ENCODE results near the gene PAQR6.

PAQR6 gene, protein sequence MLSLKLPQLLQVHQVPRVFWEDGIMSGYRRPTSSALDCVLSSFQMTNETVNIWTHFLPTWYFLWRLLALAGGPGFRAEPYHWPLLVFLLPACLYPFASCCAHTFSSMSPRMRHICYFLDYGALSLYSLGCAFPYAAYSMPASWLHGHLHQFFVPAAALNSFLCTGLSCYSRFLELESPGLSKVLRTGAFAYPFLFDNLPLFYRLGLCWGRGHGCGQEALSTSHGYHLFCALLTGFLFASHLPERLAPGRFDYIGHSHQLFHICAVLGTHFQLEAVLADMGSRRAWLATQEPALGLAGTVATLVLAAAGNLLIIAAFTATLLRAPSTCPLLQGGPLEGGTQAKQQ

DNA sequence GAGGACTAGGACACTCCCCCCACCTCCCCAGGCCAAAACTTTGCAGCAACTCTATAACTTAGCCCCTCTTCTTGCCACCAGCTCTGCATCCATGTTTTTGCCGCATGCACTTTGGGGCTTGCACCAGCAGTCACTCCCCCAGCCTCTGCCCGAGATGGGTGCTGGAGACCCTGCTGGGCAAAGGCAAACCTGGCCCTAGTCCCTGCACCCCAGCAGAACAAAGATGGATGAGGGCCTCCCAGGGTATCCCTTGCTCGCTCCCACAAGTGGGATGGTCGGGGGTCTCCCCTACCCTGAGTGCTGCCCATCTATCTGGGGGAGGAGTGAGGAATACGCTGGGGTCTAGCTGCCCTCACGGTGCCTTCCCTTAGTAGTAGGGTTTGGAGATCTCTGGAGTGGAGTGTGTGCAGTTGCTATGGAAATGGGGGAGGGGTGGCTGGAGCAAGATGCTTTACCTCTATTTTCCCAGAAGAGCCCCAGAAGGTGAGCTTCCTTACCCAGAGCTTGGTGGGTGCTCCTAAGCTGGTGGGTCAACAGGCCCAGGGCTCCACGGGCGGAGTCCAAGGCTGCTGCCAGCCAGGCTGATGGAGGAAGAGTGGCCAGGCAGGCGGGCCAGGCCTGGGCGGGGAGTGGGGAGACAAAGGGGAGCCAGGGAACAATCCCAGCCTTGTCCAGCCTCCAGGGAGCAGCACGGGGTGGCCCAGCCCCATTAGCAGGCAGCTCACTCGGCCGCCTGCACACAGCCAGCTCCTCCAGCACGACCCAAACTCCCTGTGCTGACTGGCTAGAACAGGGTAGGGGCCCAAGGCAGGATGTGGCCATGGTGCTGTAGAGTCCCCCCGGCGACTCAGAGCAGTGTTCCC, at the start of gene PAQR6:
Gene PAQR6, minus strand, starts transcription at position 597 of the 863 bp plus-strand sequence. CDS start 1,325 bp downstream, outside the sequence.
- DNase-seq (ENCODE audit: low read depth, low spot score), result no peak

DNA sequence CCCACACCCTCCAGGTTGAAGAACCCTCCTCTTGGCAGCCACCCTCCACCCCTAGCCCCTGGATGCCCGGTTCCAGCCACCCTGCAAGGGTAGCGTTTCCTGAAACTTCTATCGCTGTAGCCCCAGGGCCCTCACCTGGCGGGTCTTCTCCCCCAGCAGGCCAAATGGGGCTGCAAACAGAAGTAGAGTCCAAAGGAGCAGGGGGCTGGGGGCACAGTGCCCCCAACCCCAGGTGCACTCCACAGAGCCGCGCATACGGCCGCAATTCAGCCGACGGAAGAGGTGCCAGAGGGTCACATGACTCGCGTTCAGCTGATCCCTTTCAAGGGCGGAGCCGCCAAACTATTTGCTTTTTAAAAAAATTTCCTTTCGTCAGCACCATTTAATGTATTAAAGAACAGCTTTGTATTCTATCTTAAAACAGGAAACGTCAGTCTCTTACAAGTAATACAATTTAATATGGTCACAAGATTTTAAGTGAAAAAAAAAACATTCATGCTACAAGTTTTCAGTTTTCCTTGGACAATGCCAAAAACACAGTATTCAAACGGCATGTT, 47.6 kb upstream of the PAQR6 start, which contains the start of gene GLMP:
Gene GLMP, minus strand, starts transcription at position 289 of the 557 bp plus-strand sequence. Its CDS starts 34 bp downstream, at position 255.
- no peak for DNase-seq (ENCODE audit: low read depth, low spot score)

DNA sequence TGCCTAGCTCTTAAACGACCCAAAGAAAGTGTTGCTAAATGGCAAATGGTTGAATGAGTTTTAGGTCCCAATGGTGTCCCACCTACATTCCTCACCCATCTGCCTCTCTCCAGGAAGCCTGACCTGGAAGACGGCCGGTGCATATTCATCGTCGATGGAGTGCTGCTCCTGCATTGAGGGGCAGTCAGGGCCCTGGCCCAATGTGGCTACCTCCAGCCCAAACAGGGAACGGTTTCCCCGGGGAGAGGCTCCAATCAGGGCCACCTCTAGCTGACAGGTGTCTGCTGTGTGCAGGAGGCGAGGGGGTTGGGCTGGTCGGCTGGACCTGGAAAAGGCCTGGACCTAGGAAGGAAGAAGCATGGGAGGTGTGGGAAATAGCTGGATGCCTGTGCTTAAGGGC, 46.0 kb upstream of the PAQR6 start:
- no peak for DNase-seq (ENCODE audit: low read depth, low spot score)

DNA sequence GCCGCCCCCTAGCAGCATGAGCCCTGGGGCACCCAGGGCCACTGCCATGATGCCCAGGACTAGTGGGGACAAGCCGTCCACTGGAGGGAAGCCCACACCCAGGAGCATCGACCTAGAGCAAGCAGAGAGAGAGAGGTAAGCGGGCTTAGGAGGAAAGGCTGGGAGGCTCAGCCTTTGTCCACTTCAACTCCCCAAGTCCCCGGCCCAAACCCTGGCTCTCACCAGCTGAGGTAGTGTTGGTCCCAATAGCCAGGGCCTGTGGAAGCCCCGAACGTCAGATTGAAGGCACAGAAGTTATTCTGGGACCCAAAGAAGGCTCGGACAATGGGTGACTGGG, 45.2 kb upstream of the PAQR6 start:
- no peak for DNase-seq (ENCODE audit: low read depth, low spot score)

DNA sequence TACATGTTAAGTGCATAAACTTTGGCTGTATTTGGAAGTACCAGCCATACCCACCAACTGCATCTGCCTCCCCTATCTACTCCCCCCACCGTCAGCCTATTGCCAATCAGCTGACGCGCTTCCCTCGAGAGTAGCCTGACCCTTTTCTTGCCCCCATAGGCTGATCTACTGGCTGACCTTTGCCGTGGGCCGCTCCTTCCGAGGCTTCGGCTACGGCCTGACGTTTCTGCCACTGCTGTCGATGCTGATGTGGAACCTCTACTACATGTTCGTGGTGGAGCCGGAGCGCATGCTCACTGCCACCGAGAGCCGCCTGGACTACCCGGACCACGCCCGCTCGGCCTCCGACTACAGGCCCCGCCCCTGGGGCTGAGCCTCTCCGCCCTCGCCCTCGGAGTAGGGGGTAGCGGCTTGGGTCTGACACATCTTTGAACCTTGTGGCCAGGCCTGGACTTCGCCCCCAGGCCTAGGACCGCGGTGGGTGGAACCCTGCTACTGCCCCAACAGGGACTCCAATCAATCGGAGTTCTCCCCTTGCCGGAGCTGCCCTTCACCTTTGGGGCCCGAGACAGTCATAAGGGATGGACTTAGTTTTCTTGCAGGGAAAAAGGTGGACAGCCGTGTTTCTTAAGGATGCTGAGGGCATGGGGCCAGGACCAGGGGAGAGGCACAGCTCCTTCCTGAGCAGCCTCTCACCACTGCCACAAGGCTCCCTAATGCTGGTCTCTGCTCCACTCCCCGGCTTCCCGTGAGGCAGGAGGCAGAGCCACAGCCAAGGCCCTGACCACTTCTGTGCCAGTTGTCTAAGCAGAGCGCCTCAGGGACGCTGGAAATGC, 43.6 kb upstream of the PAQR6 start:
- peak; percentile 49 for DNase-seq (ENCODE audit: low read depth, low spot score)

DNA sequence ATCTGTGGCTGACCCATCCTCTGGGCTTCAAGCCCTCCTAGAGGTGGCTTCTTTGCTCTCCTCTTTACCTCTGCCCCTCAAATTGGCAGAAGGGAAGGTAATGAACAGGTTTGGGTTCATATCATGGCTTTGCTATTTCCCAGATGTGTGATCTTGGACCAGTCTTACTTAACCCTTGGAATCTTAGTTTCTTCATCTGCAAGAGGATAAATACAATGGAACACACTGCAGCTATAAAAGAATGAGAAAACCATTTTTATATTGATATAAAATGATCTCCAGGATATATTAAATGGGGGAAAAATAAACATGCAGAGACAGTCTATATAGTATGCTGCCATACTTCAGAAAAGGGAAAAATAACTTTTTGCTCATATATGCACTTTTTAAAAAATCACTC, 42.0 kb upstream of the PAQR6 start:
- DNase-seq (ENCODE audit: low read depth, low spot score), result no peak

DNA sequence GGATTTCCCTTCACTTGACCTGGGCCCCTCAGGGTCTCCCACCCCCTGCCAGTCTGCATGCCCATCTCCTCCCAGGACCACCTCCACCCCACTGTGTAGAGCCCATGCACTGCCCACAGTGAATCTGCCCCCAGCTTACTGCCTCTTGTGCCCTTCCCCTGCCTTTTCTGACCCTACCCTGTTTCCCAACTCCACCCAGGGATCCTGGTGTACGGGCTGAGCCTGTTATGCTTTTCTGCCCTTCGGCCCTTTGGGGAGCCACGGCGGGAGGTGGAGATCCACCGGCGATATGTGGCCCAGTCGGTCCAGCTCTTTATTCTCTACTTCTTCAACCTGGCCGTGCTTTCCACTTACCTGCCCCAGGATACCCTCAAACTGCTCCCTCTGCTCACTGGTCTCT, 38.2 kb upstream of the PAQR6 start:
- no peak for DNase-seq (ENCODE audit: low read depth, low spot score)

DNA sequence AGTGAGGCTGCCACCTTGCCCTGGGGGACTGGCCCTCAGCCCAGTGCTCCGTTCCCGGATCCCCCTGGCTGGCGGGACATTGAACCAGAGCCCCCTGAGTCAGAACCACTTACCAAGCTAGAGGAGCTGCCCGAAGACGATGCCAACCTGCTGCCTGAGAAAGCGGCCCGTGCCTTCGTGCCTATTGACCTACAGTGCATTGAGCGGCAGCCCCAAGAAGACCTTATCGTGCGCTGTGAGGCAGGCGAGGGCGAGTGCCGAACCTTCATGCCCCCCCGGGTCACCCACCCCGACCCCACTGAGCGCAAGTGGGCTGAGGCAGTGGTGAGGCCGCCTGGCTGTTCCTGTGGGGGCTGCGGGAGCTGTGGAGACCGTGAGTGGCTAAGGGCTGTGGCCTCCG, 37.6 kb upstream of the PAQR6 start:
- no peak for DNase-seq (ENCODE audit: low read depth, low spot score)

DNA sequence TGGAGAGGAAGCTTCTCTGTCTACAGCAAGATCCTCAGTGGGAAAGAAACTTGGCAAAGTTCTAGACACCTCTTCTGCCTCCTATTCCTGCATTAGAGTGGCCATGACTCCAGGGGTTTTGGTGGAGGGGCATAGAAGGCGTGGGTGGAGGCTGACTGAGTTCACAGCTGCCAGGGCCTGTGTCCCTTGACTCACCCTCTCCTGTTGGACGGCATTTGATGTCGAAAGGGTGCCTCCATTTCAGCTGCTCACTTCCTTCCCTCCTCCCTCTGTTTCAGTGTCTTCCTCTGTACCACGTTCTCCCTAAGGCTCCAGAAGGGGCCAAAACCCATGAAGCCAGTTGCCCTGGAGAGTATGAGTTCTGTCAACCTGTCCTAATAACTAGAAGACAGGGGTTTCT, 36.9 kb upstream of the PAQR6 start:
- DNase-seq (ENCODE audit: low read depth, low spot score), result no peak

DNA sequence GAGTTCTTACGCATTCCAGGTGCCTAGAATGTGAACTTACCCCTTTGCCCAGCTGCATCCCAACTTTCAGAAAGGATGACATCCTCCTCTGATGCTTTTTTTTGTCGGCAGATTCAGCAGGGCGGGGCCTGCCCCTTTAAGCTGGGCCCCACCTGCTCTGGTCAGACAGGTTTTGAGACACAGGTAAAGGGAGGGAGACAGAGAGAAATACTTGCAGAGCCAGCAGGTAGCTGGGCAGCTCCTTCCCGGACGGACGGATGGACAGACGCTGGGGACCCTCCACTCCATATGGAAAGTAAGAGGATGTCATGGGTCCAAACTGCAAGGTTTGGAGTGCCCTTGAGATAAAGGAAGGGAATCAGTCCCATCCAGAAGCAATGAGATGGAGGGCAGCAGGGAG, 36.3 kb upstream of the PAQR6 start, which contains the start of gene TMEM79:
Gene TMEM79, plus strand, starts transcription at position 214 of the 400 bp plus-strand sequence. CDS start 902 bp downstream, outside the sequence.
- DNase-seq (ENCODE audit: low read depth, low spot score), result no peak

DNA sequence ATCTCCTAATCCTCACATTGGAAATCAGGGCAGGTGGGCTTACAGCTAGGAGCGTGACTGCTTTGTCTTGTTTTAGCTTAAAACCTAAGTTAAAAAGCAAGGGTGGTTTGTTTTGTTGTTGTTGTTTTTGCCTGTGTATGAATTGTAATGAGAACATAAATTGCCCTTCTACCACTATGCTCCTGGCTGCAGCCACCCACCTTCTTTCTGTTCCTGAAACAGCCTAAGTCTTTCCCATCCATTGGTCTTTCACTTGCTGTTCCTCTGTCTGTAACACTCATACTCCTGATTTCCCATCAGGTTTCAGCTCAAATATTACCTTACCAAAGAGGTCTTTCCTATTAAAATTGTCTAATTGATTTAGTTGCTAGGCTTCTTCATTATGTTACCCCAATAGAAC, 35.7 kb upstream of the PAQR6 start:
- no peak for DNase-seq (ENCODE audit: low read depth, low spot score)

DNA sequence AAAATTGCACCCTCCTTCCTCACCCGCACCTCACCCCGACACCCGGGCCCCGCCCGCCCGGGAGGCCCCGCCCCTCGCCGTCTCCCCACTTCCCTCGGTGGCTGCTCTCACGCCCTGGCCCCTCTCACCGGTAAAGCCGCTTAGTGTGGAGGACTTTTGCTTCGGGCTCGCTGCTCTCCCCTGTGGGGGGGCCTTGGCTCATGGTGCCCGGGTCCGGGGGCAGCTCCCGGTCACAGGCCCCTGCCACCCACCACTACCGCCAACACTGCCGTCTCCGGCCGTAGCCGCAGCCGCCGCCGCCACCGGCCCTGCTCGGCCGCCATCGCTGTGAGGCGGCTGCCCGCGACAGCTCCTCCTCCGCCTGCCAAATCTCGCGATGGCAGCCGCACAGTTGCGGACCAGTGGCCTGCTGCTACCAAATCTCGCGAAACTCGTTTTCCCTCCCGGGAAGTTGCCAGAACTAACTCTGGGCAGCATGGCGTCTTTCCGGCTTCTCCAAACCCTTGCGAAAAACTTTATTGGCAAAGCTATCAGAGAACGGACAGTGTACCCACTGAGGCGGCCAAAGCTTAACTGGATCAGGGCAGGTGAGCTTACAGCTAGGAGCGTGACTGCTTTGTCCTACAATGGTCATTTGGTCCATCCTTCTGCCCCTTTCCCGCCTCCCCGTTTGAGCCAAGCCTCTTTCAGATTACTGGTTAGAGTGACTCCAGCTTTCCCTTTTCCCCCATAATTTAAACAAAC, 34.8 kb upstream of the PAQR6 start, which contains the start of gene SMG5:
Gene SMG5, minus strand, starts transcription at position 347 of the 744 bp plus-strand sequence. Its CDS starts 145 bp downstream, at position 202.
- DNase-seq (ENCODE audit: low read depth, low spot score), result peak; percentile 93

DNA sequence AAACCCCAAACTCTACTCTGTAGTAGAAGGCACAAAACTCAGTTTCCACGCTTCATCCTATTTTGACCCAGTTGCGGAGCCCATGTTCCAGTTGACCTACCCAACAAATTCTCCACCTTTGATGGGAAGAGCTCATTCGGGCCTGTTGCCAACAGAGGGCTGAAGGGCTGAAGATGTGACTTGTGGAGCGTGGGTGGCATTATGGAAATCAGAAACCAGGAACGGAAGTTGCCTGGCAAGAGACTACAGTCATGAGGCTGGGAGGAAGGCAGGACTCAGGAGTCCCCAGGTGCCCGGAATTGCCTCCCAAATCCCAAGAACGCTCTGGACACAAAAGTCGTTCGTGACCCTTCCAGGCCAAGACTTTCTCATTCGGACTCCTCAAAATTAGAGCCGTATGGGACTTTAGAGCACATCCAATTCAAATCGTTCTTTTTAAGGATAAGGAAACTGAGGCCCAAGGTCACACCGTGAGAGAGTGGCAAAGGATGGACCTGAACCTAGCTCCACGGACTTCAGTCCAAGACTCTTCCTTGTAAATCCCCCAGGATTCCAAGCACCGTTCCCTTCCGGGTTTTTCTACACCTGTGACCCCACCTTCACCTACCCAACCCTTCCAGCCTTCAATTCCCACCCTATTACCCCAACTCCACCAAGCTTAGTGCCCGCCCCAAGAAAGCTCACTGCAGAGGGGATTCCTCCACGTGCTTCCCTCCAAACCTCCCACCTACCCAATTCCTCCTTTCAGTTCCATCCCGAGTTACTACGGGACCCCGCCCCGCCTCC, 34.0 kb upstream of the PAQR6 start:
- no peak for DNase-seq (ENCODE audit: low read depth, low spot score)

DNA sequence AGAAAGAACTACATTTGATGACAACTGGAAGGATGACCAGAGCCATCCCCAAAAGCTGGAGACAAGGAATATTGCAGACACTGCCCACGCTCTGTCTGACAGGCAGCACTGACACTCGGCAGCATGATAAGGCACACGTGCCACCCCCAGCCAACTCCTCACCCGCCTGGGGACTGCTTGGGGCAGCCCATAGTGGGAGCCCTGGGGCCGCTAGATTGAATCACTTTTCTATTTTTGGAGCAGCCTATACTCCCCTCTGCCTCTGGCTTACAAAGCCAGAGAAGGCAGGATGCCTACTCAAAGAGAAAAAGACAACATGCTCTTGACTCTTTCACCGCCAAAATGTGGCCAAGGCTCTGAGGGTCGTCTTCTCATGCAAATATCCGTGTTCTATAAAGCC, 33.4 kb upstream of the PAQR6 start:
- no peak for DNase-seq (ENCODE audit: low read depth, low spot score)

DNA sequence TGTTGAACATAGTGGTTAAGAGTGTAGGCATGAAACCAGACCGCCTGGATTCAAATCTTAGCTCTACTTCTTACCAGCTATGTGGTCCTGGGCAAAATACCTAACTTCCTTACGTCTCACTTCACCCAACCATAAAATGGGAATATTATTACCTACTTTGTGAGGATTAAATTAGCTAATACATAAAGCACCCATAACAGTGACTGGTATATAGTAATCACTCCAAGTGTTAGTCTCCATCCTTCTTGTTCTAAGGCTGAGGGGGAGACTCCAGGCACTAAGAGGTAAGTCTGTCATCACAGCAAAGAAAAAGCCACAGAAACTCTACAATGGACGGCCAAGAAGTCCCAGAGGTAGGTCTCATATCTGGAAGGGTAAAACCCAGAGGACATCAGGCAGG, 32.0 kb upstream of the PAQR6 start:
- DNase-seq (ENCODE audit: low read depth, low spot score), result no peak

DNA sequence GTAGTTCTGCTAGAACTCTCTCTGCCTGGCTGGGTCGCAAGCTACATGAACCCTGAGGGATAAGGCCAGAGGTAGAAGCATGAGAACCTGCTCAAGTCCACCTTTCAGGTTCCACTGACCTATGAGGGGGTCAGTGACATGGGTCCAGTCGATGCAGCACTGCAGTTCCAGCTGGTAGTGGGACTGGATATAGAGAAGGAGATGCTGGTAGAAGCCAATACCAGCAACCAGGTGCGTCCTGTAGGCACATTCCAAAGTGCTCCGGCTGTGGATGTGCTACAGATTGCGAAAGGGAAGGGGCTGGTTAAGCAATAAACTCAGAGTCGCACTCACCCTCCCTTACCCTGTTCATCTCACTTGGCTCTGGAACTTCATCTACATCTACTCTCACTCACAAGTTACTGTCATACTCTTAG, 29.1 kb upstream of the PAQR6 start:
- DNase-seq (ENCODE audit: low read depth, low spot score), result no peak

DNA sequence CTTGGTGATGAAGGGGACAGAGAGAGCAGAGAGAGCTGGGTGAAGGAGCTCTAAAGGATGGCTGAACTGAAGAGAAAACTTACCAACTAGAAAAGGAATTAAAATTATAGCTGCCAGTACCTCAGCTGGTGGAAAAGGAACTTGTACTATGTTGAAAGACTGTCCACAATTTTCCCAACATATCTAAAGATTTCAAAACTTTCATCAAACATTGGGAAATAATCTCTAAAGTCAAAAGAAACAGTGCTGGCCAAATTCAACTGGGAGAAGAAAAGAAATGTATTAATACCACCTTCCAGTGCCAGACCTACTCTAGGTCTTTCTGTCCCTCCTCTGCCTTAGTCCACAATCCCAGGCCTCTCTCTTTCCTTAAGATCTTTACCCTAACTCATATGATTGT, 28.7 kb upstream of the PAQR6 start:
- no peak for DNase-seq (ENCODE audit: low read depth, low spot score)

DNA sequence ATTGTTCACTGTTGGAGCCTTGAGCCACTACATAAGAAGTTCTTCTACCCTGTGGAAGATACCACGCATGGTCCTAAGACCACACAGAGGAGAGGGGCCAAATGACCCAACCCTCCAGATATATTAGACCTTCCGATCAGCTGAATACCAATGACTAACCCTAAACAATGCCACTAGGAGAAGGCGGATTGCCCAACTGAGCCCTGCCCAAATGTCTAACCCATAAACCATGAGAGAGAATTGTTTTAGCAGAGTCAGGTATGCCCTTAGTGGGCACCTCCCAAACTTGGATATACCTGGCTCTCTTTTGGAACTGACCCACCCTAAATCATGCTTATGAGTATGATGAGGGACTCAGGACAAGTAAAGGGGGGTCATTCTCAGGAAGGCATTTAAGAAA, 22.5 kb upstream of the PAQR6 start:
- DNase-seq (ENCODE audit: low read depth, low spot score), result no peak

DNA sequence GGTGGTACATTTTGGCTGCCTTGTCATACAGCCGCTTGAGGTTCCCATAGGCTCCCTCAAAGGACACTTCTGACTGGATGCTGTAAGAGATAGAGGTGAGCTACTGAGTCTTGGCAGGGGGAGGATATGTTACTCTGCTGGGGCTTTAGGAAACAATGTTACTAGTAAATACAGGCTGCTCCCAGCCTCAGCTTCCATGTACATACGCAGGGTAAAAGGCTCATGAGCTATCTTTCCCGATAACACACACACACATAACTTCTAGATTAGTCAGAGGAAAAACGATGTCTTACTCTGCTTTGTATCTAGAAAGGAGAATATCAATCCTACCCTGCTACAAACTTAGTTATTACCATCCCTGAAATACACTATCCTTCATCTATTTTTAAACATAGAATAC, 20.5 kb upstream of the PAQR6 start:
- DNase-seq (ENCODE audit: low read depth, low spot score), result no peak

DNA sequence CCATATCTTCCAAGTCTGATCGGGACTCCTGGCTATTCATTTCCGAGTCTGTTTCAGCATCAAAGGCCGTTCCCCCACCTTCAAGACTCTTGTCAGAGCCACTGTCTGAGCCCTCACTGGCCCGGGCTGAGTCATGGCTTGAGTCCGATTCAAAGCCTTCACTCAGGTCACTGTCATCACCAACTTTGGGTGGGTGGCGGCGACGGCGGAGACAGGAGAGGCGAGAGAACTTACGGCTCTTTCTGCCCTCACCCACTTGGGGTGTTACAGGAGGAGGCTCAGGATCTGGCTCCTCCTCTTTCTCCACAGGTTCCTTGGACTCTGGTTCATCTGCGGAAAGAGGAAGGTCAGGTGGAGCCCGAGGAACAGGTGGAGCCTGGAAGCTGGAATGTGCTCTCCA, 18.2 kb upstream of the PAQR6 start:
- DNase-seq (ENCODE audit: low read depth, low spot score), result no peak
